GM23248 (cell line): ENCODE measurements around the gene MNAT1.

ENCODE experiments used
- EZH2 ChIP-seq: fragments of 200-600 bp; sonication (generic); IDR thresholded peaks from 2 replicates; pipeline ENCODE4 v1.6.1; 2018; ENCODE audit warnings: antibody characterized with exemption, mild to moderate bottlenecking; ENCODE audit not compliant: insufficient read depth, poor library complexity, severe bottlenecking
- EZH2phosphoT487 ChIP-seq: fragments of 200-600 bp; sonication (generic); IDR thresholded peaks from 2 replicates; pipeline ENCODE4 v1.6.1; 2018; ENCODE audit warnings: antibody characterized with exemption, moderate library complexity, mild to moderate bottlenecking, low read depth; ENCODE audit not compliant: insufficient read depth

GRCh38 chr14:60951776-60952435, 217.3 kb downstream of the MNAT1 start:
- TF ChIP-seq EZH2 = no peak
- TF ChIP-seq EZH2phosphoT487 = no peak
